ES-I3 (cell line): Measurements from ENCODE around the gene ARHGAP42.

ENCODE experiments used
- H3K36me3 ChIP-seq: 2 replicates; pipeline ENCODE4 v1.6.1; 2013; ENCODE audit warnings: mild to moderate bottlenecking, low read length, control low read depth, moderate library complexity; ENCODE audit not compliant: insufficient read depth
- H3K4me1 ChIP-seq: 2 replicates; pipeline ENCODE4 v1.6.1; 2013; ENCODE audit warnings: mild to moderate bottlenecking, control low read depth, low read length; ENCODE audit not compliant: insufficient read depth
- H3K9ac ChIP-seq: 2 replicates; pipeline ENCODE4 v1.6.1; 2013; ENCODE audit warnings: low read depth, mild to moderate bottlenecking, low read length, moderate library complexity
- H3K9me3 ChIP-seq: 2 replicates; pipeline ENCODE4 v1.6.1; 2013; ENCODE audit warnings: mild to moderate bottlenecking, low read length, moderate library complexity; ENCODE audit not compliant: control insufficient read depth, insufficient read depth

ARHGAP42 gene

DNA sequence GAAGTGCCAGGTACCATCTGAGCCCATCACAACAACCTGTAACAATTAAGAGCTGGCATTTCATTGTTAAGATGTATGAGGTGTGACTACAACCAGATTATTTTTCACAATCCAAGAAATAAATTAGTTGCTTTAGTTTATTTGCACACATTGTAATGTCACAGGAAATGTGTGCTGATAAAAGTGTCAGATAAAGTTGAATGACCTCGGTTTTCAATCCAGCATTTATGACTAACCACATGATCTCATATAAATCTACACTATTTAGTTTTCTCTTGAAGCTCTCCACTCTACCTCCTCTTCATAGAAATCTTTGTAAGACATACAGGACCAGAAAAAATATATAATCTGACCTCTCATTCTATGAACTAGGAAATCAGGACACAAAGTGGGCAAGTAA is 276.3 kb downstream of the ARHGAP42 start:
- Histone ChIP-seq H3K9me3 (no peaks in the 10 kb centered on the region), H3K36me3 (peaks cover 3% of the 10 kb centered on the region; the same call in 1 of the 2 replicates), H3K9ac (no peak overlapping the region), H3K4me1 (no peaks in the 10 kb centered on the region)

DNA sequence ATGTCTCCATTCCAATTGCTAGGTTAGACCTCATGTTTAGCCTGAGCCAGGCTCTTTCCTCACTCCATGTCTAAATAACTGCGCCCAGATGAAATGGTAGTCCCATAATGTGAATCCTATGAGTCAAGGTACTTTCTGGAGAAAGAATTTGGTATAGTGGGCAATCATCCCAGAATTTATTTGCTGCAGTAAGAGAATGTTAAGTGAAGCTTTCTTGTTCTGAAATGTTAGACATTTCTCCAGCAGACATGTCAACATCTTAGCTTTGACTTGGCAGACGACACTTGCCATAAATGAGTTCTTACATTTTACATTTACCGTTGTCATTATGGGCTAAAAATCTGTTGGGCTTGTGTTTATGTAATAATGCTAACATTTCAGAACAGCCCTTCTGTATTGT is 277.3 kb downstream of the ARHGAP42 start:
- Histone ChIP-seq H3K9me3 (peaks cover 3% of the 10 kb centered on the region; the same call in 1 of the 2 replicates), H3K4me1 (no peaks in the 10 kb centered on the region), H3K36me3 (peaks cover 3% of the 10 kb centered on the region; the same call in 1 of the 2 replicates), H3K9ac (no peak overlapping the region)

- Histone ChIP-seq H3K9me3 (peaks cover 3% of the 10 kb centered on the region; the same call in 1 of the 2 replicates), H3K4me1 (no peaks in the 10 kb centered on the region; the same call in 1 of the 2 replicates), H3K9ac (no peak overlapping the region), H3K36me3 (peaks cover 3% of the 10 kb centered on the region)
Measured at GRCh38 chr11:100965346-100965745, 278.3 kb downstream of the ARHGAP42 start.

GRCh38 chr11:100966366-100966765 is 279.3 kb downstream of the ARHGAP42 start:
- peaks cover 3% of the 10 kb centered on the region for H3K36me3 ChIP-seq
- peaks cover 3% of the 10 kb centered on the region; the same call in 1 of the 2 replicates for H3K9me3 ChIP-seq
- H3K9ac ChIP-seq, result no peak overlapping the region
- no peaks in the 10 kb centered on the region; the same call in 1 of the 2 replicates for H3K4me1 ChIP-seq

- H3K9ac ChIP-seq, result no peak overlapping the region
- peaks cover 3% of the 10 kb centered on the region; the same call in 1 of the 2 replicates for H3K9me3 ChIP-seq
- peaks cover 3% of the 10 kb centered on the region for H3K36me3 ChIP-seq
- no peaks in the 10 kb centered on the region; the same call in 1 of the 2 replicates for H3K4me1 ChIP-seq
Measured at GRCh38 chr11:100969008-100969407, 281.9 kb downstream of the ARHGAP42 start.

- no peak overlapping the region for H3K9ac ChIP-seq
Measured at GRCh38 chr11:100970283-100971164, 283.4 kb downstream of the ARHGAP42 start.

GRCh38 chr11:100972046-100972445 is 285.0 kb downstream of the ARHGAP42 start:
- H3K4me1 ChIP-seq, result no peaks in the 10 kb centered on the region; the same call in 1 of the 2 replicates
- peaks cover 14% of the 10 kb centered on the region for H3K36me3 ChIP-seq
- H3K9me3 ChIP-seq, result peaks cover 3% of the 10 kb centered on the region; the same call in 1 of the 2 replicates
- no peak overlapping the region for H3K9ac ChIP-seq

More at GRCh38 chr11:100970283-100971164, 283.4 kb downstream of the ARHGAP42 start:
- H3K4me1 ChIP-seq, result no peaks in the 10 kb centered on the region; the same call in 1 of the 2 replicates
- H3K36me3 ChIP-seq, result peaks cover under 1% of the 10 kb centered on the region; the same call in 1 of the 2 replicates
- peaks cover 3% of the 10 kb centered on the region; the same call in 1 of the 2 replicates for H3K9me3 ChIP-seq

DNA sequence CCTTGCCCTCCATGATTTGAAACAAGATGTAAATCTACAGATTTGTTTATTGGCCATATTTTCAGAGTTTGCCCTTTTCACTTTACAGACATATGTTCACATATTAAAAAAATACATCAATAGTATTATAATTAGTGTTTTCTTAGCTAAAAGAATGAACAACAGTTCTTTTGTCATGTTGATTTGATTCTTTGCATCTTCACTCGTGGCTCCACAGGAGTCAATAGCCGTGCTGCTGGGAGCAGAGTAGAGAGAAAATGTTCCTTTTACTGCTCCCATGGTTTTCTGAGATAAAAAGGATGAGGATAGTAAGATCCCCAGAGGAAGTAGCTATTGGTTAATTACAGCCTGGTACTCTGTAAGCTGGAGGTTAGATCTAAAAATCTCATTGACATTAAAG is 291.4 kb downstream of the ARHGAP42 start:
- H3K9me3 ChIP-seq, result no peaks in the 10 kb centered on the region
- H3K4me1 ChIP-seq, result peaks cover 10% of the 10 kb centered on the region
- H3K9ac ChIP-seq, result no peak overlapping the region
- peaks cover 14% of the 10 kb centered on the region for H3K36me3 ChIP-seq

DNA sequence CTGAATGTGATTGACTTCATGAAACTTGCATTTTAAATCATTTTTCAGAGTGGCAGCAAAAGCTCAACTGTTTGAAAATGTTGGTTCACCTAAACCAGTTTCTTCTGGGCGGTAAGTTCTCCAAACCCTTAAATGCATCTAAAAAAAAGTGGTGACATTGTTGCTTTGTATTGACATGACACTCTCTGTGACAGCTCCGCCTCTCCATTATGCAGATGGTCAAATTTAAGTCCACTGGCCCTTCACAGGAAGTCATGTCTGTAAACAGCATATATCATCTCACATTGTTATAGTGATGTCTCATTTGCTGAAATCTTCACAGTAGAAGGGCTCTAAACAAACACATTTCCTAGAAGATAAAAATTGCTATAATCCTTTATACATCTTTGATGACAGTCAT is 291.9 kb downstream of the ARHGAP42 start:
- H3K9ac ChIP-seq, result no peak overlapping the region
- peaks cover 10% of the 10 kb centered on the region for H3K4me1 ChIP-seq
- peaks cover 14% of the 10 kb centered on the region for H3K36me3 ChIP-seq
- H3K9me3 ChIP-seq, result no peaks in the 10 kb centered on the region

- H3K9me3 ChIP-seq, result no peaks in the 10 kb centered on the region
- no peak overlapping the region for H3K9ac ChIP-seq
- peaks cover 14% of the 10 kb centered on the region for H3K36me3 ChIP-seq
- H3K4me1 ChIP-seq, result peaks cover 10% of the 10 kb centered on the region
Measured at GRCh38 chr11:100980156-100980555, 293.1 kb downstream of the ARHGAP42 start.

GRCh38 chr11:100981196-100981824 is 294.2 kb downstream of the ARHGAP42 start:
- peaks cover 10% of the 10 kb centered on the region for H3K4me1 ChIP-seq
- no peak overlapping the region for H3K9ac ChIP-seq
- no peaks in the 10 kb centered on the region for H3K9me3 ChIP-seq
- H3K36me3 ChIP-seq, result peaks cover 7% of the 10 kb centered on the region

DNA sequence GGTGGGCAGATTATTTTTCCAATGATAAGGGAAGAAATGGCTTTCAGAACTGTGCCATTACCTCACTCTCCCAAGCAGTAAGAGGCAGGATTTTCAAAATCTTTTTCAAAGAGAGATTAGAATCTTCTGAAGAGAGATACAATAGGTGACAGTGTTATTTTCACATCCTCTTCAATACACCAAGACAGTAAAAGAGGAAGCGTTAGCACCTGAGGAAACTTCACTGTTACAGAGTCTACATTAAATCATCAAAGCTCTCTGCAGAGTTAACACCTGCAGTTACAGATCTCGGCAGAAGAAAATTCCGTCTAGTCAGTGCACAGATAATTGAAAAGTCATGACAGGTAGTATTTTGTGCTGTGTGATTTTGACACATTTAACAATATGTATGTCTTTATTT is 297.6 kb downstream of the ARHGAP42 start:
- no peaks in the 10 kb centered on the region for H3K4me1 ChIP-seq
- no peaks in the 10 kb centered on the region; the same call in 1 of the 2 replicates for H3K36me3 ChIP-seq
- no peak overlapping the region for H3K9ac ChIP-seq
- H3K9me3 ChIP-seq, result 0 out of 2 replicates have a peak, but pooled peaks cover 2% of the 10 kb centered on the region

DNA sequence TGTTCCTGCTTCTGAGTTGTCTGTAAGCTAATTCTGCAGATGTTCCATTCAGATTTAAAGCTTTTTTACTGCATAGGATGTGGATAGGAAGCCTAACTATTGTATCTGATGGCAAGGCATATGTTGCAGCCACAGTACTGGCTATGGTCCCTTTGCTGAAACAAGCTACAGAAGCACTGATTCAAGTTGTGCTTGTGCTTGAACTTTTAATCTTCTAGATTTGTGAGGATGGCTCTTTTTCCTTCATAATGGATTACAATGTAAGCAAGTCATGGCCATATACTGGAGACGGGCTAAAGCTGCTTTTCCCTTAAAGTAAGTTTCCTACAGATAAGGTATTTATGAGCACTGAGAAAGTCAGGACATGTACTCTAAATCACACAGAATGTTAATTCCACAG is 303.8 kb downstream of the ARHGAP42 start:
- no peaks in the 10 kb centered on the region for H3K36me3 ChIP-seq
- 0 out of 2 replicates have a peak, but pooled peaks cover 2% of the 10 kb centered on the region for H3K9me3 ChIP-seq
- no peak overlapping the region for H3K9ac ChIP-seq
- H3K4me1 ChIP-seq, result no peaks in the 10 kb centered on the region

- H3K36me3 ChIP-seq, result no peaks in the 10 kb centered on the region
- 0 out of 2 replicates have a peak, but pooled peaks cover 2% of the 10 kb centered on the region for H3K9me3 ChIP-seq
- no peak overlapping the region for H3K9ac ChIP-seq
- H3K4me1 ChIP-seq, result no peaks in the 10 kb centered on the region
Measured at GRCh38 chr11:100991541-100991940, 304.5 kb downstream of the ARHGAP42 start.
